Frontal cortex (tissue), 4 donors: Measurements from ENCODE around the gene AFTPH. TPM values are rescaled to one million over a fixed set of nuclear protein-coding genes. Genes with fewer than 3 reads are reported as not detected.

Experiments
- DNase-seq, 2 donors: peaks; one replicate each; pipeline ENCODE4 v3.0.0; 2012; ENCODE audit warnings: low spot score in 2 of 2
- FAIRE-seq: peaks from 2 replicates; lab custom pipeline; 2012; peaks lifted over from hg19 to GRCh38; lab: Jason Lieb, UNC
- total RNA-seq: library from RNA; depleted of rRNA; stranded (reverse); fragments of >200 nt; gene quantifications from one replicate; pipeline ENCODE4 v1.2.3, GENCODE V29; 2014
- donor health status: control.
- donor health status: control.
- donor health status: control.

Gene AFTPH, protein sequence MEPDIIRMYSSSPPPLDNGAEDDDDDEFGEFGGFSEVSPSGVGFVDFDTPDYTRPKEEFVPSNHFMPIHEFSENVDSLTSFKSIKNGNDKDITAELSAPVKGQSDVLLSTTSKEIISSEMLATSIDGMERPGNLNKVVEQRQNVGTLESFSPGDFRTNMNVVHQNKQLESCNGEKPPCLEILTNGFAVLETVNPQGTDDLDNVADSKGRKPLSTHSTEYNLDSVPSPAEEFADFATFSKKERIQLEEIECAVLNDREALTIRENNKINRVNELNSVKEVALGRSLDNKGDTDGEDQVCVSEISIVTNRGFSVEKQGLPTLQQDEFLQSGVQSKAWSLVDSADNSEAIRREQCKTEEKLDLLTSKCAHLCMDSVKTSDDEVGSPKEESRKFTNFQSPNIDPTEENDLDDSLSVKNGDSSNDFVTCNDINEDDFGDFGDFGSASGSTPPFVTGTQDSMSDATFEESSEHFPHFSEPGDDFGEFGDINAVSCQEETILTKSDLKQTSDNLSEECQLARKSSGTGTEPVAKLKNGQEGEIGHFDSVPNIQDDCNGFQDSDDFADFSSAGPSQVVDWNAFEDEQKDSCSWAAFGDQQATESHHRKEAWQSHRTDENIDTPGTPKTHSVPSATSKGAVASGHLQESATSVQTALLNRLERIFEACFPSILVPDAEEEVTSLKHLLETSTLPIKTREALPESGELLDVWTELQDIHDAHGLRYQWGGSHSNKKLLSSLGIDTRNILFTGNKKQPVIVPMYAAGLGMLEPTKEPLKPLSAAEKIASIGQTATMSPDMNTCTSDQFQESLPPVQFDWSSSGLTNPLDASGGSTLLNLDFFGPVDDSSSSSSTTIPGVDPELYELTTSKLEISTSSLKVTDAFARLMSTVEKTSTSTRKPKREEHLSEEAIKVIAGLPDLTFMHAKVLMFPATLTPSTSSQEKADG
- 109 TPM for total RNA-seq

DNA sequence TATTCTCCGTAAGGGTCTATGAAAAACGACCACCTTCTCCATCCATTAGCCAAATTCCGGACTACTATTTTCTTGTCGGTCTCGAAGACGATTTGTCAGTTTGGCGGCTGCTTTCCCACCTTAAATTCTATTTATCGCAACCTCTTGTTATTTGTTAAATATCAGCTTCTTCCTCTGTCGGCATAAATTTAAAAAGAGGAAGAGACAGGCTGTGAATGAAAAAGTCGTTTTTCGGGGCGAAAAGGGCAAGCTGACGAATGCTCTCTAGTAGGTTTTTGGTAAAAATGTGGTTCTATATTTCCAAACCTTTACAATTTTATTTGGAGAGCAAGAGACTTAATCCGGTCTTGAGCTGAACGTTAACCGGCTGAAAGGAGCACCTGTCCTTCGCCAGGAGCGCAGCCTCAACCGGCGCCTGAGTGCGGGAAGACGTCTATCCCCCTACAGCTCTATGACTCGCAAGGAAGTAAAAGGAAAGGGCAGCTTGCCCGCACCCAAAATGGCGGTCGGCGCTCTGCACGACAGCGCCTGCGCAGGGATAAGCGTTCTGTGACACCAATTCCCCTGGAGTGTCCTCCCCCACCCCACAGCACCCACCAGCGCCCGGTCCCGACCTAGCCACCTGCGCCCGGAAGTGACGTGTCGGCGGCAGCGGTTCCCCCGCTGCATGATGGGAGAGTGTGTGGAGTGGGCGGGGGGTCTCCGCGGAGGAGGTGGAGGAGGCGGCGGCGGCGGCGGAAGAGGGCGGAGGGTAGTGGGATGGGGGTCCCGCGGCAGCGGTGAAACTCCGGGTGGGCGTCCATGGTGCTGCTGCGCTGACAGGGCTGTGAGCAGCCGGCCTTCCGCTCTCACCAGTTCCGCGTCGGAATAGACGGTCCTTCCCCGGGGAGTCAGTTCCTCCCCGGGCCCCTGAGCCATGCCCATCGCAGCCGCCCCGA is at the start of gene AFTPH:
TSS of gene AFTPH (plus strand) at position 663 of the 938 bp plus-strand sequence. CDS start 27,147 bp downstream, outside the sequence.
- DNase-seq (peak; percentile 98), FAIRE-seq (no peak)

DNA sequence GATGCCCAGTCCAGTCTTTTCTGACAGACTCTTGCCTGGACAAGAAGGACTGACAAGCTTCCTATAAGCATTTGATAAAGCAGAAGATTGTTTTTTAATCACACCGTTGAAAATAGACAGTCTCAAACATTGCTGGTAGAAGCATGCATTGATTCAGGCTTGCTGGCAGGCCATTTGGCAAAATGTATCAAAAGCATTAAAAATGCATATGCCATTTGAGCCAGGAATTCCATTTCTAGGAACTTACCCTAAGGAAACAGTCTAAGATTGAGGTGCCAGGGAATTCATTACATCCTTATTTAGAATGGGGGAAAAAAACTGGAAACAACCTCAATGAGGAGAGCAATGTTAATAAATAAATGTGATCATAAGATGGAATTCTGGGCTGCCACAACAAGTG is 49.5 kb upstream of the AFTPH start:
- no peak for FAIRE-seq
- no peak for DNase-seq

DNA sequence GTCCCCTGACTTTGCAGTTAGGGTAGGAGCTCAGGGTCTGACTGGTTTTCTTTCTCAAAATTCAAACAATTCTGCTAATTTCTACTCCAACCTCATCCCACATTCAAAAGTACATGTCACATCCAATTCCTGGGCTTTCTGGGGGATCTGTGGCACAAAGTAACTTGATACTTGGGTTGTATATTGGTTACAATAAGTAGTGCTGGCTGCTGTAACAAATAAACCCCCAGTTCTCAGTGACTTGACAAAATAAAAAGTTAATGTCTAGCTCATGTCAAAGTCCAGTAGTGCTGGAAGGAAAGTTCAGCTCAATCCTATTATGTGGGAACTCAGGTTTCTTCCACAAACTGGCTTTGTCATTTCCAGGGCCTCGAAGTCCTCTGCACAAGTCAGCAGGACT is 47.1 kb upstream of the AFTPH start:
- DNase-seq (no peak), FAIRE-seq (no peak)

DNA sequence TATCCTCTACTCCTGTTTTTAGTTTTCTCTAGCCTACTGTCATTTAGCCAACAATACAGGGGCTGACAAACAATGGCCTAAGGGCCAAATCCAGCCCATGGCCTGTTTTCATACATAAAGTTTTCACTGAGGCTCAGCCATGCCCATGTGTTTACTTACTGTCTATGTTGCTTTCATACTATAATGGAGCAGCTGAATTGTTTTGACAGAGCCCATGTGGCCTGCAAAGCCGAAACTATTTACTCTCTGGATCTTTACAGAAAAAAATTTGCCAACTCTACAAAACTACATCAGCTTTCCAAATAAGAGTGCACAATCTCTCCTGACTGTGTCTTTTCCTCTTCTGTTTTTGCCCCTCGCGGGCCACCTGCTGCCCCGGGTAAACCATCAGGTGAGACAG is 46.1 kb upstream of the AFTPH start:
- DNase-seq (no peak), FAIRE-seq (no peak)

DNA sequence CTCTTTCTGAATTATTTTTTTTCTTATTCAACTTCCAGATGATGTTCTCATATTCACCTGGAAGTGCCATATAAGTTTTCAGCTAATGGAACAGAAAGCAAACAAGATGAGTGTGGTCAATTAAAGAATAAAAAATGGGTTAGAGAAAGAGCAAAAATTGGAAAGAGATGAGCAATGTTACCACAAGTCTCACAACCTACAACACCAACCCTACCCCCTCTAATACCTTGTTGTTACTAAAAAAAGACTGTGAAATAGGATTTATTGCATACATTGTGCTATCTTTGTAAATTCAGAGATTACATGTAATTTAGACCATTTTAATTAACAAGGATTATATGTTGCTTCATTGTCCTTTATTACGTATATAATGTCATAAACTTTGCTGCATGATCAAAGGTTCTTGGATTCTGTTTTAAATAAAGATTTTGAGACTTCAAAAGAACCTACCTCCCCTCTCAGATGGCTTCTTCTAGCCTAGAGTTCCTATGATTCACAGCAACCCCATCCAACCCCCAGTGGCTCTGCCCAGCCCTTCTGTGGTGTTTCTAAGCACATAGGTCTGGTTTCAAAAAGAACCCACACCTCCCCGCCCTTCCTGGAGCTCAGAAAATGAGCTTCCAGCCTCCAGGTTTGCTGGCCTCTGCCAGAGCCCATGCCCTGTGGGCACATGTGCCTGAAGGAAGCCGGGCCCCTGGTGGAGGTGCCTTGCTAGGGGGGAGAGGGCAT is 45.5 kb upstream of the AFTPH start:
- no peak for DNase-seq
- no peak for FAIRE-seq

DNA sequence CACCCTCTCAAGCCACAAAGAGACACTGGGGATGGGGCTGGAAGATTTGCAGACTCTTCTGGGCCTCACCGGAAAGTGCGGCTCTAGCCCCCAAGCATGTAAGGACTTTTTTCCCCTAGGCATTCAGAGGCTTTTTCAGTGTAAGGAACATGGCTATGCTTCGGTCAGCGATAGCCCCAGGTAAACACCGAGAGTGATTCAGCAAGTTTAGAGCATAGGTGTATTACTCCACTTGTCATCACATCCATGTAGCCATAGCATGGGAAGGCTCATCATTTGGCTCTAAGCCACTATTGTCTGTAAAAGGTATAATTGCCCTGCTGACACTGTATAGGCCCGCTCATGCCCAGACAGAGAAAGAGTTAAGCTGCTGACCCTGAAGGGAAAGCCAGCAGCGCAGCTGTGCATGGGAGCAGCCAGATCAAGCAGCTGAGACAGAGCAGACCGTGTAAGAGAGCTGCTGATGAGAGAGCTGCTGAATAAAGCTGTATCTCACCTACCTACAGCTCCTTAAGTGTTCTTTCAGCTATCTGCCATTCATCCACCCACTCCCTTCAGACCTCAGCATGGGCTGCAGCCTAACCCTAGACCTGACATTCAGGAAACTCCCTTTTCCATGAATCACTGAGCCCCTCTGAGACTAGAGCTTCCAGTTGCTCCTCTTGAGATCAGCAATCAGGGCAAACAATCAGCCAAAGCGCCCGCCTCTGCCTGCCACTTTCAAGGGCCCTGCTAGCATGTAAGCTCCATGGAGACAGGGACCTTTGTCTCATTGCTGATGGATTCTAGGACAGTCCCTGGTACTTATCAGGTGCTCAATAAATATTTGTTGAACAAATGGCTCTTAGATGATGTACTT is 44.6 kb upstream of the AFTPH start:
- DNase-seq (no peak), FAIRE-seq (no peak)

DNA sequence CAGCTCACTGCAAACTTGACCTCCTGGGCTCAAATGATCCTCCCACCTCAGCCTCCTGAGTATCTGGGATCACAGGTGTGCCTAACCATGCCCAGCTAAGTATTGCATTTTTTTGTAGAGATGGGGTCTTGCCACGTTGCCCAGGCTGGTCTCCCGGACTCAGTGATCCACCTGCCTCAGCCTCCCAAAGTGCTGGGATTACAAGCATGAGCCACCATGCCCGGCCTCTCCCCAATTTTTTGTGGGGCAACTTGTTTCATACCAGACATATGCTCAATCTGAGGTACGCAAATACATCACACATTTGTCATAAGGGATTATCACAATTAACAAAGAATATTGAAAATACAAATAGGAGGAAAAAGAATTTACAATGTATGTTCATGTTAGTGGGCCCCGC is 42.5 kb upstream of the AFTPH start:
- no peak for FAIRE-seq
- no peak for DNase-seq

DNA sequence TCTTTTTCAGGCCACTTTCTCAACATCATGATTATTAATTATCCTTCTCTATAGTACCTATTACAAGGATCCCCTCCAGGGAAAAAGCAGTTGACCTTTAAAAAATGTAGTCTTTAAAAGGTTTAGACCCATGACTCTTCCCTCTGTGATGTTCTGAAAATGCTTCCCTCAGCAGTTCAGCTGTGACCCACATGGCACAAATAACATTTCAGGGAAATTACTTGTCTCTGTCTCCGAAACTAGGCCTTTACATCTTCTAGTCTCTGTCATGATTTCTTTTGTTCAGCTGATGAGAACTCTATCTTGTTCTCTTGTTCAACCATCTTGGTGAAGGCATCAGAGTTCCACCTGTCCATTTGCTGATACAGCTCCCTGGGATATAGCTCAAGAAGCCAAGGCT is 41.9 kb upstream of the AFTPH start:
- DNase-seq (no peak), FAIRE-seq (no peak)

DNA sequence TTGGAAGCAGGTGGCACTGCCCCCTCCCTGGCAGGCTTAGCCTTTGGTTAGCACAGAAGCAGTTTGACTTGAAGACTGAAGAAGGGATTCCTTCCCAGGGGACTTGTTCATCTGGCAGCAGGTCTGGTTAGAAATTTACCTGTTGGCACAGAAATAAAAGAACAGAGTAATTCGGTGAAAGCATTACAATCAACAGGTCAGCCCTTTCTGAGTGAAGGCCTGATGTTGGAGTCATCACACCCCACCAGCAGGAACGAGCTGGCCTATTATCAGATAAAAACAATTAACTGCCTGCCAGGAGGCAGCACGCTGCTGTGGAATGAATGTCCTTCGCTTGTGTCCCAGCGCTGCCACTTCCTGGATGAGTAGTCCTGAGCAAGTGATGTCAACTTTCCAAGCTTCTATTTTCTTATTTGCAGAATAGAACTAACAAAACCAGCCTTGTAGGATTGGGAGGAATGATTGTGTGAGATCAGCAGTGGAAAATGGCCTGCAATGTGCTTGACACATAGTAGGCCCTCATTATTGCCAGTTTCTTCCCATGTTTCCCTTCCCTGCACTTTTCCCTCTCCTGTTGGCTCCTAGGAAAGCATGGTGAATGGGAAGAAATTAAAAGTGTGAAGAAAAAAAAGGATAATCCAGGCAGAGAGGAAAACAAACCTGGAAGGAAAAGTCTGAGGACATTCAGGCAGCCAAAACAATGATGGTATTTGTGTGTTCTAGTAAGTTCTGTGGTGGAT is 41.2 kb upstream of the AFTPH start:
- no peak for DNase-seq

DNA sequence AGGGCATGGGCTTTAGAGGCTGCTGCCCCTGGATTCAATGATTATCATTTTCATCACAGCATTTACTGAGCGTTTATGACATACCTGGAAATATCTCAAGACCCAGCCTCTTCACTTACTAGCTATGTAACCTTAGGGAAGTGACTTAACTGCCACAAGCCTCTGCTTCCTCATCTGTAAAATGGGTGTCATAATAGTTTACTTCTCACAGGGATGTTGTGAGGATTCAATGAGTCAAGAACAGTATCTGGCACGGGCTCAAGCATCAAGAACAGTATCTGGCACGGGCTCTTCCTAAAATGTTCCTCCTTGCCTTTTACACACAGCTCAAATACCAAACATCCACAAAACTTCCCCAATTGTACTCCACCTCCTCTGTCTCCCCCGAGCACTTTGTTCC is 38.8 kb upstream of the AFTPH start:
- no peak for DNase-seq
- FAIRE-seq = no peak

More for the DNA sequence above, 41.2 kb upstream of the AFTPH start:
- FAIRE-seq = no peak

DNA sequence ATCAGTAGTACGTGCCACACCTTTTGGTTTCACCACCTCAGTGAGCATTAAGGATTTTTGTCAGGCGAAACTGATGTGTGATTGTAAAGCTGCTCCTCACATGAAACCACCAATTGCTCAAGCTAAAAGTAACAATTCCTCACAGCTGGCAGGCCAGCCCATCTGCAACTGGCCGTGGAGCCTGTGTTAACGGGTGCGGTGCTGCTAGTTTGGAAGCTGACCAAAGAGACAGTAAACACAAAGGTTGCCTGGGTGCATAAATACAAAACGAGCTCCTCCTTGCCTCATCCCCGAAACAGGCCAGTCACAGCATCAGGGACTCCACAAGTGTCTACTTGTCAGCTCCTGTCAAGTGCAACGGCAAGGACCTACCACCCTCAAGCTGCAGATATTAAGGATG is 38.2 kb upstream of the AFTPH start:
- no peak for DNase-seq
- no peak for FAIRE-seq

DNA sequence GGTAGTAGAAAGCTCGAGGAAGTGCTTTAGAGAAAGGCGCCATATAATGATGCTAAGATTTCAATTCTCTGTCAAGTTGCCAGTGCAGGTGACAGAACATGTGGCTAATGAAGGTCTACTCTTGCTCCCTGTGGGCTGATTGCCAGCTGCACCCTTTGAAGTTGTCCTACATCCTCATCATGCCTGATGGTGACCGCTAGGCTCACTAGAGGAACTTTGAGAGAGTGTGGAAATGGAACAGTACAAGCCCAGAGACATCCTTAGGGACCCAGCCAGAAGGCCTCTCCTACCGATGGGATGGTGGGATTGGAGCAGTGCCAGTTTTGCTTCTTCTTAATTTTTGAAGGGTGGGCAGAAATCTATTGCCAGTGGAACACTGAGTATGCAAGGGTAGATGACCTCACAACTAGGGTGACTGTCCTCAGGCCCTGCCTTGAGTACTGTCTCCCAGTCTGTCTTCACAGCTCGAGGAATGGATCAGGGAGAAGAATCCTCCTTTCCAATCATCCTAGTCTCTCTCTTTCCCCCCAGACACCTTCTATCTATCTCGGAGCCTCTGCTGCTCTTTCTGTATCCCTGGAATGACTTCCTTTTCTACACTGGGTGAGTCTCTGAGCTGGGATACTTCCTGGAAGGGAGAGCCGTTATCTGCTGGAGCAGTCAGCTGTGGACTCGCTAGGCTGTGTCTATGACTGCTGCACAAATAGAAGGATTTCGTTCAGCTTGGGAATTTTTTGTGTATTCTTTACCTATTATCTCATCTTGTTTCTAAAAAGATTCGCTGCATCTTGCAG is 36.7 kb upstream of the AFTPH start:
- DNase-seq (no peak), FAIRE-seq (no peak)

DNA sequence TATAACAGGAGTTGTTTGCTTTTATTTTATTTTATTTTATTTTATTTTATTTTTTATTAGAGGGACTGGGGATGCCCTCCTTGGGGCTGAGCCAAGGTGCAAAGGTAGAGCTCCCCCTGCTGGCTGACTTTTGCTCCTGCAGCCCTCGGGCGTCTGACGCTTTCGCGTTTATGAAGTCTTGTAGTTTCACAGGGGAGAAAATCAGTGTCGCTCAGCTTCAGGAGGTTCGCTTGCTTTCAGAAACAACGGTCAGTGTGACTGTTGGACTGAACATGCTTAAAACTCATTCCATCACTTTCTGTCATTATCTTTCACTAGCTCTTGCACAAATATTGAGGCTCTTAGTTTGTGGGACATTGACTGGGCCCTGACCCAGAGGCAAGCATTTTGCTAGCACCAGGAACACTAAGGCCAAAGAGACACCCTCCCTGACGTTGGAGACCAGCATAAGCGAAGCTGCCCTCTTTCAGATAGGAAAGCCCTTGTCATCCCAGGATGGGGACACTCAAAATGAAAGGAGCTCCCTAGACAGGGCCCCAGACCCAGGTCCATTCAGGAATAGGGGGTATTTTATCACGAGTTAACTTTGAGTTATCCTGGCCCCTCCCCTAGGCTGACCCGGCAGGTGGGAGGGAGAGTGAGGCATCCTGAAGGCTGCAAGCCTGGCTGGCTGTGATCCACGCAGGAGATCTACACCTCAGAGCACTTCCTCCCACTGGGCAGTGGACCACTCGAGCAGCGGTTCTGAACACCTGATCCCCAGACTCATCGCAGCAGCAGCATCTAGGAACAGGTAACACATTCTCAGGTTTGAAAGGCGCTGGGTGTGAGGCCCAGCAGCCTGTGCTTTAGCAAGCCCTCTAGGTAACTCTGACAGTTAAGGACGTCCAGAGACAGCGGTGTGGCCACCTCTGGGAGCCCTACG is 35.8 kb upstream of the AFTPH start:
- peak in 1 of 2 donors; percentile 31 for DNase-seq
- FAIRE-seq = peak; percentile 62

DNA sequence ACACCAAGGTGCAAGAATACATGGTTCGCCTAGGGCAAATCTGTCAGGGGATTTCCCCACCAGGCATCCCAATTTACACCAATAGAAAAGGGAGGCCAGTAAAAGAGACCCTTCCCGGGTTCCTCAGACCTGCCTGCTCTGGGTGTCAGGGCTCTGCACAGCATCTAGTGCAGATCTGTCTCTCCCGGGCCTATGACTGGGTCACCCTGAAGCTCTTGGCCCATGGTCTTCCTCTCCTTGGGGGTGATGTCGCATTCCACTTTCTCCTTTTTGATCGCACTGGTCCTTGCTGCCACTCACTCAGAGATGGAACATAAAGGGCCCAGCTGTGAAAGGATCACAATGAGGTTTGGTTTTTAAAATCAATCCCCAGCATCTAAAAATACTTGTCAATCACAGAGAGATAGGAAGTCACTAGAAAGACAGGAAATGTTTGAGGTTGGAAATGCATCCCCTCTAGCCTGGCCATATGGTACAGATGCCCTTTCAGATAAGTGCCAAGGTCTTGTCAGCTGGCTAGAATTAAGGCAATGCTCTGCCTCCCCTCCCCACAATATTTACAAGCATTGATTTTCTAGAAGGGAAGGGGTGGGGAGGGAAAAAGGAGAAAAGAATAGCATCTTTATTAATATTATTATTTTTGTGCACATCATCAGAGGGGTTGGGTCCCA is 34.9 kb upstream of the AFTPH start:
- DNase-seq = no peak
- no peak for FAIRE-seq

DNA sequence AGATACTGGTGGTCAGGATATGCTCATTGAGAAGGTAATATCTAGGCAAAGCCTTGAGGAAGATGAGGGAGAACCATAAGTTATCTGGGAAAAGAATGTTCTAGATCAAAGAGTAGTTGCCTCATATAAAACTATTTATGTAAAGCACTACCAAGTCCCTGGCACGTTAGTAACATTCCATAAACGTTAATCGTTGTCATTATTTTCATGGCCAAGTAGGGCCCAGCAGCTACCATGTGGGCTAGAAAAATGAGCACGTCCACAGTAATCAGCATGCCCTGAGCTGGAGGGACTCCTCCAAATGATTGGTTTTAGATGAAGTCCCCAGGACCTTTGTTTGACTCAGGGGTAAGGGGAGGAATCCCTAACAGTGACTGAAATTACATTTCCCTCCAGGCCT is 32.7 kb upstream of the AFTPH start:
- no peak for FAIRE-seq

More for the DNA sequence above, 32.7 kb upstream of the AFTPH start:
- DNase-seq = no peak
